Fibroblast of villous mesenchyme (primary cell): ENCODE measurements around the gene ZGLP1. TPM values are rescaled to one million over a fixed set of nuclear protein-coding genes. Genes with fewer than 3 reads are reported as not detected.

ENCODE experiments used
- DNase-seq: peaks from one replicate; pipeline ENCODE4 v3.0.0-alpha.2; 2010; ENCODE audit warnings: low read depth
- H3K4me3 ChIP-seq: 2 replicates; pipeline ENCODE4 v1.5.1; 2011; ENCODE audit warnings: low read depth, mild to moderate bottlenecking, low read length
- CTCF ChIP-seq: IDR thresholded peaks from 2 replicates; pipeline ENCODE4 v1.5.1; 2012; ENCODE audit warnings: low read depth, mild to moderate bottlenecking, low read length; ENCODE audit not compliant: insufficient read depth
- total RNA-seq: library from RNA; depleted of rRNA; stranded (reverse); fragments of >200 nt; gene quantifications from 2 replicates; pipeline ENCODE4 v1.2.3, GENCODE V29; 2012

The ZGLP1 gene
- total RNA-seq, 1 donor = 0.43 TPM

GRCh38 chr19:10292789-10293636 lies 16.6 kb downstream of the ZGLP1 start:
- peak overlapping the region; percentile 67 for H3K4me3 ChIP-seq

GRCh38 chr19:10292206-10292788 lies 17.3 kb downstream of the ZGLP1 start:
- DNase-seq = peak; percentile 86
- no peak for TF ChIP-seq CTCF
- H3K4me3 ChIP-seq = peak overlapping the region; percentile 67

More at GRCh38 chr19:10292789-10293636, 16.6 kb downstream of the ZGLP1 start:
- TF ChIP-seq CTCF = no peak
- DNase-seq = peak; percentile 8

GRCh38 chr19:10291554-10292205 lies 17.9 kb downstream of the ZGLP1 start:
- H3K4me3 ChIP-seq = peak overlapping the region; percentile 67
- DNase-seq = peak; percentile 4

GRCh38 chr19:10290876-10291553 lies 18.6 kb downstream of the ZGLP1 start:
- TF ChIP-seq CTCF = no peak
- DNase-seq = peak; percentile 63
- peak overlapping the region; percentile 67 for H3K4me3 ChIP-seq

More at GRCh38 chr19:10291554-10292205, 17.9 kb downstream of the ZGLP1 start:
- TF ChIP-seq CTCF = no peak

GRCh38 chr19:10290357-10290875 lies 19.2 kb downstream of the ZGLP1 start:
- no peak for TF ChIP-seq CTCF
- H3K4me3 ChIP-seq = peak overlapping the region; percentile 67
- peak; percentile 10 for DNase-seq

- peak within 1 kb of the TSS; percentile 67 for H3K4me3 ChIP-seq
- peak; percentile 34 for DNase-seq
- no peak for TF ChIP-seq CTCF
Observed at GRCh38 chr19:10289836-10290356, 19.7 kb downstream of the ZGLP1 start, which contains the start of gene ICAM5. TSS of gene ICAM5 (plus strand) at chr19:10289952. CDS start at chr19:10290044, 92 bp downstream.
